NCI-H1105 (cell line): ENCODE results near the gene C1orf53.
"Not testable (repeated sequence)": the region's sequence is repeated elsewhere in the genome, so short reads cannot be mapped to it uniquely, and the experiment has no call there.

Source experiments
- DNase-seq: peaks from one replicate; lab custom pipeline; 2025; lab: John Stamatoyannopoulos, UW

Gene C1orf53

GRCh38 chr1:197902454-197903195 is at the start of gene C1orf53:
Gene C1orf53, plus strand, starts transcription at chr1:197902630. Its CDS starts 20 bp downstream, at chr1:197902650.
- peak; percentile 84 for DNase-seq

GRCh38 chr1:197855751-197856150 is 46.7 kb upstream of the C1orf53 start:
- not testable (repeated sequence) for DNase-seq

DNA sequence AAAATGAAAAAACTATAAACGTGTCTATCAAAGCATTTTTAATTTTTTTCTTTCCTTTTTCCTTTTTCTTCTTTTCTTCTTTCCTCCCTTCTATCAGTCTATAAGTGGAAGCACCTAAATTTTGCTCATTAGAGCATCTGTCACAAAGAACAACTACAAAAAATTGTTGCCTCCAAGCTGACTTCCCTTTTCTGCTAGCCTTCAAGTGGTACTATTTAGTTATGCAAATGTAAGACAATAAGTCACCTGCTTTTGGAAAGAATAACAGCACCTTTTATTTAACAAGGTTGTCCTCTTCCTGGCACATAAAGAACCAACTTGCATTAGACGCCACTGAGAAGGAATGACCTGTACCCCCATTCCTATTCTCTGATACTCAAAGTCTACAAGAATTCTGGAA is 45.0 kb upstream of the C1orf53 start:
- no peak for DNase-seq

- no peak for DNase-seq
These were observed 43.4 kb upstream of the C1orf53 start for GRCh38 chr1:197859024-197859423.

- DNase-seq = no peak
These were observed 40.2 kb upstream of the C1orf53 start for GRCh38 chr1:197862221-197862620.

GRCh38 chr1:197862671-197863070 is 39.8 kb upstream of the C1orf53 start:
- DNase-seq = no peak

DNA sequence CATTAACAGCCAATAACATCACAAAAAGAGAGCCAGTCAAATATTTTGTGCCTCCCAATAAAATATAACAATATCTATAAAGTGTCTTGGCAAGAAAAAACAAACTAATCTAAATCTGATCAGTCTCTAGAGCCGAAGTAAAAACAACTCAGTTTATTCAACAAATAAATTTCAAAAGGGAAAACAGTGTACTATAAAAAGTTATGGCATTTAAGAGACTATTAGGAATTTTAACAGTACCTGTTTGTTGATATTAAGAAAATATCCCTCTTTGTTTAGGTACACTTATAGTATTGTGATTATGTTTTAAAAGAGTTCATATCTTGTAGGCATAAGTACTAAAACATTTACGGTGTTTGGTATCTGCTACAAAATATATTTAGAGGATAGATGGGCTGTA is 36.6 kb upstream of the C1orf53 start:
- no peak for DNase-seq

GRCh38 chr1:197868751-197869489 is 33.5 kb upstream of the C1orf53 start:
- peak; percentile 0 for DNase-seq

GRCh38 chr1:197869490-197870077 is 32.8 kb upstream of the C1orf53 start:
- no peak for DNase-seq

DNA sequence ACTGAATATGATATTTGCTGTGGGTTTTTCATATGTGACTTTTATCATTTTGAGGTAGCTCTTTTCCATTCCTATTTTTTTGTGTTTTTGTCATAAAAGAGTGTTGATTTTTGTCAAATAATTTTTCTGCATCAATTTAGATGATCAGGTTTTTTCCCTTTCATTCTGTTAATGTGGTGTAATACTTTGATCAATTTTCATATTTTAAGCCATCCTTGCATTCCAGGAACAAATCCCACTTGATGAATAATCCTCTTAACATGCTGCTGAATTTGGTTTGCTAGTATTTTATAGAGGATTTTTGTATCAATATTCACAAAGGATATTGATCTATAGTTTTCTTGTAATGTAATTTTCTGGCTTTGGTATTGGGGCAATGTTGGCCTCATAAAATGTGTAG is 25.5 kb upstream of the C1orf53 start:
- no peak for DNase-seq

- not testable (repeated sequence) for DNase-seq
These were observed 22.0 kb upstream of the C1orf53 start for GRCh38 chr1:197880385-197880784.

DNA sequence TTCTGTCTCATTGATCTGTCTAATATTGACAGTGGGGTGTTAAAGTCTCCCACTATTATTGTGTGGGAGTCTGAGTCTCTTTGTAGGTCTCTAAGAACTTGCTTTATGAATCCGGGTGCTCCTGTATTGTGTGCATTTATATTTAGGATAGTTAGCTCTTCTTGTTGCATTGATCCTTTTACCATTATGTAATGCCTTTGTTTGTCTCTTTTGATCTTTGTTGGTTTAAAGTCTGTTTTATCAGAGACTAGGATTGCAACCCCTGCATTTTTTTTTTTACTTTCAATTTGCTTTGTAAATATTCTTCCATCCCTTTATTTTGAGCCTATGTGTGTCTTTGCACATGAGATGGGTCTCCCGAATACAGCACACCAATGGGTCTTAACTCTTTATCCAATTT is 20.2 kb upstream of the C1orf53 start:
- not testable (repeated sequence) for DNase-seq

- no peak for DNase-seq
These were observed 18.3 kb upstream of the C1orf53 start for GRCh38 chr1:197884173-197884572.

DNA sequence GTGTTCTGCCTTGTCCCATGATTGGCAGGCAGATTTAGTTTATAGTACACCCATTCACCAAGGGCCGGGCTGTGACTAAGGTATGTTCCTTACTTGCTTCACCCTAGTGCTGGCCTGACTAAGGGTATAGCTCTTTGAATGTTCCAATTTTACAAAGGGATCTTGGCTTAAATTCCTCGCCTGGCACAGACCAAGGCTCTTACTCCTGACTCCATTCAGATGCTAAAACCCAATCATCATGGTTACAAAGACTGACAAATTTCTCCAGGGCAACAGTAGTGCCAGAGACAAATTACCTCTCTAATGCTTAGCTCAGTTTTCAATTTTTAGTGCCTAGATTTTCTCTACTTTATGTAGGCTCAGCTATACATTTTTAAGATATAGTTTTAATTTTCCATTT is 11.5 kb upstream of the C1orf53 start:
- no peak for DNase-seq

- DNase-seq = no peak
These were observed 9.7 kb upstream of the C1orf53 start for GRCh38 chr1:197892684-197893083.

- DNase-seq = no peak
These were observed 6.1 kb upstream of the C1orf53 start for GRCh38 chr1:197896301-197896700.

DNA sequence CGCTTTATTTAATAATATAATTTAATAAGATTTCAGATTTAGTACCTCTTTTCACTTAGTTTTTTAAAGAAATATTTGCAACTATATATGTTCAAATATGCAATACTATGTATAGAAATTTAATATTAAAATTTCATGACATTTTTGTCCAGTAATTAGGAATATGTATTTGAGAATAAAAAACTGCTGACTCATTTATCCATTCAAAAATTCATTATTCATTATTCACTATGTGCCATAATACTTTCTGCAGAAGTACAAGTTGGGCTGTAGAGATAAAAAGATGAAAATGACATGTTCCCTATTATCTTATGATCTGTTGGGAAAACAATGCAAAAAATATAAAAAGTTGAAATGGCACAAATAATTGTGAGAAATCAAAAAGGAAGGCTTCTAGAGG is 3.4 kb upstream of the C1orf53 start:
- DNase-seq = no peak

DNA sequence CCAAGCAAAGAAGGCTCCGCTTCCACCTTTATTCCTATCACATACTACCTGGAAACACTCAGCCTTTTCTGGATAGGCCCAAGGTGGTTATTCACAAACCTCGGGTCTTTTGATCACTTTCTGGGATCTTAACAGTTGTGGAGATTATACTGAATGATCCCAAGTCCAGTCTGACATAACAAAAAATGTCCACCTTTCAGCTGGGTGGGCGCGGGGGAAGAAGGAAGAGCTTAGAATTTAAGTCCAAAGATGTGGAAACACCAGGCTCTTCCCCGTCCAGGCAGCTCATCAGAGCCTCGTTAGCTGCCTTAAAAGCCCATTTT is 338 bp upstream of the C1orf53 start:
- no peak for DNase-seq

- DNase-seq = no peak
These were observed 725 bp downstream of the C1orf53 start for GRCh38 chr1:197903196-197903514.

DNA sequence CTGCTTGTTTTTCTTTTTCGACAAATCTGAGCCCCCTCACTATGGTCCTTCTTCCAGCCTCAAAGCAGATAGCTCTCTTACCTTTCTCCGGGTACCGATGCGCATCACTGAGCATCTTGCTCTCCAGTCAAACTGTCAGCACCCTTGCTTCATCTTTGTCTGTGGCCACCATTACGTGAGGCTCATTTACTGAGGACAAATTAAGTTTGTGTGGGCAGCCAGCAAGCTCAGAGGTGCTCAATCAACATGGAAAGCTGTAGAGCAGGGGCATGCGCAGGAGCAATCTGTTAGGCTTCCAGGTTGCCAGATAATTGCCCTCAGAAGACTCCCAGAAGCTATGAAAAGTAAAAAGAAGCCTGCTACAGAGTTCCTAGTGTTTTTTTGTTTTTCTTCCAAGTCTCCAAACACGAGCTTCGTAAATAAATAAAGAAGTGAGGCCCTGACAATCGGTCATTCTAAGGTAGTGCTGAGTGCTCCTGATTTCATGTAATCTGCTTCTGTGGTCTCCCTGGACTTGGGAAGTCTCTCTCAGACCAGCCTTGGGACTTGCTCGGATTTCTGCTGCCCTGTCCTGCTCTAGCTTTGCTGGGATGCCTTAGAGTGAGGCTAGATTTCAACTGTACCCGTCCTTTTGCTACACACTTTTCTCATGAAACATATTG is 1.8 kb downstream of the C1orf53 start:
- DNase-seq = no peak

DNA sequence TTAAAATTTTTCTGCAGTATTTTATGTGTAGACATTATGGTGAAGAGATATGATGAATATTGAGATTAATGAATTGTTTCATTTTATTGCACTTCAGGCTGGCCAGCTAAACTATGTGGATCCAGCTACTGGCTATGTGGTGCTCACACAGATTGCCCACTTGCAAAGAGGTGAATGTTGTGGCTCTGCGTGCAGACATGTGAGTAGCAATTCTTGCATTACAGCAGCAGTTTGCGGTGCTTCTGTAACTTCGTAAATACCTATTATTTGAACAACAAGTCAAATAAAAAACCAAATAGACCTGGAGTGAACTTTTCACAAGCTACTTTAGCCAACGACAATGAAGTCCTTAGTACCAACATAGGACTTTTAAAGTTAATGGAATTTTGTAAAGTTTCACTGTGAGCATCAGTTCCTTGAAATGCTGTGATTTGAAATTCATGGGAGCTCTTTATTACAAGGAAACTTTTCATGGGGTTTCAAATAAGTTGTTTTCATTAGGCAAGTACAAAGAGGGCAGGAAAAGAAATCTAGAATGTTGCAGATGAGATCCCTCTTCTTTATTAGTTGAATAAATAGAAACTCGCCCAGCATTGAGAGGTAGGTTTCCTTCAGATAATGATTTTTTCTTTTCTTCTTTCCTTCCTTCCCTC is 3.4 kb downstream of the C1orf53 start:
- DNase-seq = no peak

DNA sequence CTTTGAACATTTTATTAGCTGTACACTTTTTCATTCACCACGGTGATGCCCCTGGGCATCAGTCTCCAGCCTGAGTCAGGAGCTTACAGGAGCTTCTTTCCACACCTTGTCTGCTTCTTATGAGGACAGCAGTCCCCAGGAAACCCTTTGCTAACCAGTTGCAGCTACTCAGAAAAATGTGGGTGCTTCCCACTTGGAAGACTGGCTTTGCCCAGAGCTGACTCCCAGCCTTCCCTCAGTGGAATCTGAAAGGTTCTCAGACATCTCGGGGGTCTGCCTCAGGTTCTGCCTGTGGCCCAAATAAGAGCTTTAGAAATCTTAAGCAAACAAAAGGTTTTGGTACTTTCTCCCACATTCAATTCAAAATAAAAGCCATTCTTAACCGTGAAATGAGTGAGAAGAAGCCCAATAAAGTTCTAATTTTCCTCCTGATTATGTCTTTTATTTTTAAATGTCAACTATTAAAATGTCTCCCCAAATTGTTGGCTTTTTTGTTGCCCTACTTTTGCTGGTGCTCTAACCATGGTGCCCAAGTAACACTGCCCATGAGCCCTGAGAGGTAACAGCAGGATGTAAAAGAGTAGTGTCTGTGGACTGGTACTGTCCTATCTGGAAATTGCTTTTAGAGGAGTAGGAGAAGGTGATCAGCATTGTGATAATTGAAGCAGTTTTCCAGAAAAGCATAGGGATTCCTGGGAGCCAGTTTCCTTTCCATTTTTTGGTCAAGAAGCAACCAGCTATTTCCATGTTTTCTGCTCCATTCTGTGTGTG is 5.6 kb downstream of the C1orf53 start:
- no peak for DNase-seq
